Measurements from ENCODE around the gene COX8A.
"Not testable (repeated sequence)": the region's sequence is repeated elsewhere in the genome, so short reads cannot be mapped to it uniquely, and the experiment has no call there.

Gene COX8A

DNA sequence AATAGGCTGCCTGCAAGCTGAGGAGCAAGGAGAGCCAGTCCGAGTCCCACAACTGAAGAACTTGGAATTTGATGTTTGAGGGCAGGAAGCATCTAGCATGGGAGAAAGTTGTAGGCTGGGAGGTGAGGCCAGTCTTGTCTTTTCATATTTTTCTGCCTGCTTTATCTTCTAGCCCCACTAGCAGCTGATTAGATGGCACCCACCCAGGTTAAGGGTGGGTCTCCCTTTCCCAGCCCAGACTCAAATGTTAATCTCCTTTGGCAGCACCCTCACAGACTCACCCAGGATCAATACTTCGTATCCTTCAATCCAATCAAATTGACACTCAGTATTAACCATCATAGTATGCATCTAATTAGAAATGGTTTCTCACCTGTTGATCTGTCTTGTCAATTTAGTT is 5.0 kb upstream of the COX8A start:
- no peaks in the 10 kb centered on the region for H3K27me3 ChIP-seq (ENCODE audit: insufficient read depth, poor library complexity, severe bottlenecking)
- no peaks in the 10 kb centered on the region for H3K4me1 ChIP-seq (ENCODE audit: insufficient read depth, poor library complexity, severe bottlenecking)
- DNase-seq (ENCODE audit: low spot score) (no peak), ATAC-seq (ENCODE audit: low read depth) (no peak)
- no peaks in the 10 kb centered on the region for H3K36me3 ChIP-seq (ENCODE audit: low read depth)
- H3K27ac ChIP-seq (ENCODE audit: poor library complexity, severe bottlenecking) = no peak overlapping the region
- TF ChIP-seq, protein P1, sequence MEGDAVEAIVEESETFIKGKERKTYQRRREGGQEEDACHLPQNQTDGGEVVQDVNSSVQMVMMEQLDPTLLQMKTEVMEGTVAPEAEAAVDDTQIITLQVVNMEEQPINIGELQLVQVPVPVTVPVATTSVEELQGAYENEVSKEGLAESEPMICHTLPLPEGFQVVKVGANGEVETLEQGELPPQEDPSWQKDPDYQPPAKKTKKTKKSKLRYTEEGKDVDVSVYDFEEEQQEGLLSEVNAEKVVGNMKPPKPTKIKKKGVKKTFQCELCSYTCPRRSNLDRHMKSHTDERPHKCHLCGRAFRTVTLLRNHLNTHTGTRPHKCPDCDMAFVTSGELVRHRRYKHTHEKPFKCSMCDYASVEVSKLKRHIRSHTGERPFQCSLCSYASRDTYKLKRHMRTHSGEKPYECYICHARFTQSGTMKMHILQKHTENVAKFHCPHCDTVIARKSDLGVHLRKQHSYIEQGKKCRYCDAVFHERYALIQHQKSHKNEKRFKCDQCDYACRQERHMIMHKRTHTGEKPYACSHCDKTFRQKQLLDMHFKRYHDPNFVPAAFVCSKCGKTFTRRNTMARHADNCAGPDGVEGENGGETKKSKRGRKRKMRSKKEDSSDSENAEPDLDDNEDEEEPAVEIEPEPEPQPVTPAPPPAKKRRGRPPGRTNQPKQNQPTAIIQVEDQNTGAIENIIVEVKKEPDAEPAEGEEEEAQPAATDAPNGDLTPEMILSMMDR (IDR thresholded peaks at IDR 0.05; ENCODE audit: poor library complexity, severe bottlenecking) = no peak
- no peak overlapping the region for H3K4me3 ChIP-seq (ENCODE audit: severe bottlenecking)
- no peaks in the 10 kb centered on the region for H3K9me3 ChIP-seq (ENCODE audit: severe bottlenecking)

DNA sequence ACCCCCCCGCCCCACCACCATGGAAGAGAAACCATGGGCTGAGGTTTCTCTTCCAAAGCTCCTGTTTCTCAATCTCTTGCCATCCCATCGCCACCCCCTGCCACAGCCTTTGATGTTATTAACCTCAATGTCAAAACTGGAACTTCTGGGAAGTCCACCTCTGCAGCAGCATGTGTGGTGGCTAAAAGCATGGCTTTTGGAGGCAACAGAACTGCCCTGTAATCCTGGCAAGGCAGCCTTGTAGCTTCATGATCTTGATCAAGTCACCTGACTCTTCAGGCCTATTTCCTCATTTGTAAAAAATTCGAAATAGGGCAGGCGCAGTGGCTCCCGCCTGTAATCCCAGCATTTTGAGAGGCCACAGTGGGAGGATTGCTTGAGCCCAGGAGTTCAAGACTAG is 3.5 kb upstream of the COX8A start:
- ATAC-seq (ENCODE audit: low read depth) (no peak), DNase-seq (ENCODE audit: low spot score) (no peak)
- TF ChIP-seq, protein P1 (IDR thresholded peaks at IDR 0.05; ENCODE audit: poor library complexity, severe bottlenecking) = no peak
- Histone ChIP-seq H3K4me3 (ENCODE audit: severe bottlenecking) (no peak overlapping the region), H3K27ac (ENCODE audit: poor library complexity, severe bottlenecking) (no peak overlapping the region), H3K36me3 (ENCODE audit: low read depth) (peaks cover 5% of the 10 kb centered on the region; the same call in 1 of the 2 replicates), H3K27me3 (ENCODE audit: insufficient read depth, poor library complexity, severe bottlenecking) (no peaks in the 10 kb centered on the region), H3K9me3 (ENCODE audit: severe bottlenecking) (no peaks in the 10 kb centered on the region), H3K4me1 (ENCODE audit: insufficient read depth, poor library complexity, severe bottlenecking) (no peaks in the 10 kb centered on the region)

DNA sequence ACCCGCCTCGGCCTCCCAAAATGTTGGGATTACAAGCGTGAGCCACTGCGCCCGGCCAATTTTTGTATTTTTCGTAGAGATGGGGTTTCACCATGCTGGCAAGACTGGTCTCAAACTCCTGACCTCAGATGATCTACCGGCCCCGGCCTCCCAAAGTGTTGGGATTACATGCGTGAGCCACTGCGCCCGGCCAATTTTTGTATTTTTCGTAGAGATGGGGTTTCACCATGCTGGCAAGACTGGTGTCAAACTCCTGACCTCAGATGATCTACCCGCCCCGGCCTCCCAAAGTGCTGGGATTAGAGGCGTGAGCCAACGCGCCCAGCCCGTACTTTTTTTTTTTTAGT is 535 bp upstream of the COX8A start:
- Histone ChIP-seq H3K36me3 (ENCODE audit: low read depth) (peaks cover 11% of the 10 kb centered on the region; the same call in 1 of the 2 replicates), H3K27ac (ENCODE audit: poor library complexity, severe bottlenecking) (peak overlapping the region; percentile 75)
- not testable (repeated sequence) for H3K9me3 ChIP-seq (ENCODE audit: severe bottlenecking); ATAC-seq (ENCODE audit: low read depth); H3K27me3 ChIP-seq (ENCODE audit: insufficient read depth, poor library complexity, severe bottlenecking); H3K4me3 ChIP-seq (ENCODE audit: severe bottlenecking); DNase-seq (ENCODE audit: low spot score); H3K4me1 ChIP-seq (ENCODE audit: insufficient read depth, poor library complexity, severe bottlenecking)

DNA sequence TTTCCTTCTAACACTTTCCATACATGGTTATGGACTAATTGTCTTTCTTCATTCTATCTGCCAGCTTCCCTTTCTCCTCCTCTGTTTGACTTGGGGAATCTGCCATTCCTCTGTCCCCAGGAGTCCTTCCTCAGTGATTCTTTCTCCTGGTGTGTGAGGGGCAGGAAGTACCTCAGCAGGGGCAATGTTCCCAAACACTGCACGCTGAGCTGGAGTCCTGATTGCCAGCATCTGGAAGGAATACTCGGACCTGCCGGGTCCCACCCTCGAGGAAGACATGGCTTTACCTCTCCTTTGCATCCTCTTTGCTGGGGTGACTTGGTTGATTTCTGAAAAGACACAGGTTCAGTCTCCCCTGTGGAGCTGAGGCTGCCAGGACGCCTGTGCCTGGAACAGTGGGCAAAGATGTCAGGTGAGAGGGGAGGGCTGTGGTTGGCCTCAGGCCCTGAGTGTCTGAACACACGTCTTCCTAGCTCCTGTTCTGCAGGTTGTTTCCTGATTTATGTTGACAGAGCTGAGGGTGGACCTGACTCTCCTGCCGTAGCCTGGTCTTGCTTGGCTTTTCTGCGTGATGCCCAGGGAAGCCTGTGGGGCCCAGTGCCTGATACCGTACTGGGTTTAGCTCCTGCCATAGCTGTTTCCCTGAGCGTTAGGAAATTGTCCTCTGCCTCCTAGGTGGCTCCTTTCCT is 4.3 kb downstream of the COX8A start:
- ATAC-seq (ENCODE audit: low read depth) = no peak

DNA sequence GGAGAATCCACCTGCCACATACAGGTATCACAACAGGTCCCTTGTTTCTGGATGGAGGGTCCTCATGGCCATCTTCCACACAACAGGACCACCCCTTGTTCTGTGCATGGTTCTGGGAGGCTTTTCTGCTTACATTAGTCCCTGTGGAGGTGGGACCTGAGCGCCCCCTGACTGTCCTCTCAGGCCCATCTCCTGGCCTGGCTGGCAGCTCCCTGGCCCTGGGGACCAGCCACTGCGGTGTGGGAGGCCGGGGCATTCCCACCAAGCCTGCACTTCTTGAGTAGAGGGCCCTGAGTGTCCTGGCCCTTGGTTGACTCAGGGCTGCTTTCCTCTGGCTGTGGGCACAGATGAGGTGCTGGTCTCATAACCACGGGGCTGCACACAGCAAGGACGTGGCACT is 5.0 kb downstream of the COX8A start:
- Histone ChIP-seq H3K36me3 (ENCODE audit: low read depth) (peaks cover 11% of the 10 kb centered on the region; the same call in 1 of the 2 replicates), H3K4me1 (ENCODE audit: insufficient read depth, poor library complexity, severe bottlenecking) (no peaks in the 10 kb centered on the region), H3K9me3 (ENCODE audit: severe bottlenecking) (no peaks in the 10 kb centered on the region), H3K27me3 (ENCODE audit: insufficient read depth, poor library complexity, severe bottlenecking) (no peaks in the 10 kb centered on the region), H3K4me3 (ENCODE audit: severe bottlenecking) (no peak overlapping the region), H3K27ac (ENCODE audit: poor library complexity, severe bottlenecking) (no peak overlapping the region)
- TF ChIP-seq, protein P1 (IDR thresholded peaks at IDR 0.05; ENCODE audit: poor library complexity, severe bottlenecking) = no peak
- no peak for DNase-seq (ENCODE audit: low spot score)
- ATAC-seq (ENCODE audit: low read depth) = no peak

More for the DNA sequence above, 4.3 kb downstream of the COX8A start:
- DNase-seq (ENCODE audit: low spot score) = no peak
- Histone ChIP-seq H3K4me3 (ENCODE audit: severe bottlenecking) (no peak overlapping the region), H3K27ac (ENCODE audit: poor library complexity, severe bottlenecking) (no peak overlapping the region), H3K4me1 (ENCODE audit: insufficient read depth, poor library complexity, severe bottlenecking) (no peaks in the 10 kb centered on the region), H3K27me3 (ENCODE audit: insufficient read depth, poor library complexity, severe bottlenecking) (no peaks in the 10 kb centered on the region), H3K36me3 (ENCODE audit: low read depth) (peaks cover 11% of the 10 kb centered on the region; the same call in 1 of the 2 replicates), H3K9me3 (ENCODE audit: severe bottlenecking) (no peaks in the 10 kb centered on the region)
- TF ChIP-seq, protein P1 (IDR thresholded peaks at IDR 0.05; ENCODE audit: poor library complexity, severe bottlenecking) = no peak

Data from RWPE2 (cell line).